ENCODE measurements around the gene MUC6. TPM values are rescaled to one million over a fixed set of nuclear protein-coding genes. Genes with fewer than 3 reads are reported as not detected.

MUC6 gene
- total RNA-seq, 6 experiments from 2014 or later = not detected

GRCh38 chr11:1077417-1078119, 41.0 kb upstream of the MUC6 start:
- H3K27ac Mint-ChIP-seq = no peak overlapping the region
- no peak for TF ChIP-seq CTCF (IDR thresholded peaks at IDR 0.05)
- H3K4me3 Mint-ChIP-seq = no peak overlapping the region
- H3K9me3 Mint-ChIP-seq = no peaks in the 10 kb centered on the region
- no peaks in the 10 kb centered on the region; the same call in 1 of the 2 replicates for H3K27me3 Mint-ChIP-seq (ENCODE audit: insufficient read depth)
- no peaks in the 10 kb centered on the region for H3K4me1 Mint-ChIP-seq (ENCODE audit: low read depth)
- no peaks in the 10 kb centered on the region for H3K36me3 Mint-ChIP-seq (ENCODE audit: low read depth)
- no peak for DNase-seq

GRCh38 chr11:1077033-1077416, 40.5 kb upstream of the MUC6 start:
- Mint-ChIP-seq H3K36me3 (ENCODE audit: low read depth) (no peaks in the 10 kb centered on the region), H3K27me3 (ENCODE audit: insufficient read depth) (no peaks in the 10 kb centered on the region; the same call in 1 of the 2 replicates), H3K4me3 (no peak overlapping the region), H3K27ac (no peak overlapping the region), H3K9me3 (no peaks in the 10 kb centered on the region), H3K4me1 (ENCODE audit: low read depth) (no peaks in the 10 kb centered on the region)
- TF ChIP-seq CTCF (IDR thresholded peaks at IDR 0.05) = no peak
- DNase-seq = no peak

GRCh38 chr11:1076061-1076665, 39.6 kb upstream of the MUC6 start:
- Mint-ChIP-seq H3K4me1 (ENCODE audit: low read depth) (no peaks in the 10 kb centered on the region), H3K9me3 (no peaks in the 10 kb centered on the region), H3K27me3 (ENCODE audit: insufficient read depth) (no peaks in the 10 kb centered on the region; the same call in 1 of the 2 replicates), H3K27ac (no peak overlapping the region), H3K4me3 (no peak overlapping the region), H3K36me3 (ENCODE audit: low read depth) (no peaks in the 10 kb centered on the region)
- DNase-seq = no peak
- TF ChIP-seq CTCF (IDR thresholded peaks at IDR 0.05) = no peak

- no peak overlapping the region for H3K4me3 Mint-ChIP-seq
- DNase-seq = no peak
- H3K27ac Mint-ChIP-seq = no peak overlapping the region
- no peaks in the 10 kb centered on the region for H3K9me3 Mint-ChIP-seq
- H3K4me1 Mint-ChIP-seq (ENCODE audit: low read depth) = no peaks in the 10 kb centered on the region
- TF ChIP-seq CTCF (IDR thresholded peaks at IDR 0.05) = no peak
- H3K36me3 Mint-ChIP-seq (ENCODE audit: low read depth) = no peaks in the 10 kb centered on the region
- H3K27me3 Mint-ChIP-seq (ENCODE audit: insufficient read depth) = no peaks in the 10 kb centered on the region; the same call in 1 of the 2 replicates
Observed at GRCh38 chr11:1075341-1075911, 38.9 kb upstream of the MUC6 start.

- H3K9me3 Mint-ChIP-seq = no peaks in the 10 kb centered on the region
- no peaks in the 10 kb centered on the region for H3K36me3 Mint-ChIP-seq (ENCODE audit: low read depth)
- H3K4me1 Mint-ChIP-seq (ENCODE audit: low read depth) = no peaks in the 10 kb centered on the region
- H3K4me3 Mint-ChIP-seq = no peak within 1 kb of the TSS
- no peak for TF ChIP-seq CTCF (IDR thresholded peaks at IDR 0.05)
- DNase-seq = no peak
- no peak within 1 kb of the TSS for H3K27ac Mint-ChIP-seq
- no peaks in the 10 kb centered on the region; the same call in 1 of the 2 replicates for H3K27me3 Mint-ChIP-seq (ENCODE audit: insufficient read depth)
Observed at GRCh38 chr11:1074244-1075221, 38.0 kb upstream of the MUC6 start, which contains the start of gene MUC2. Gene MUC2 (plus strand): TSS chr11:1074874.
